ENCODE measurements around the gene NHS.

Gene NHS

GRCh38 chrX:17779434-17779833 is 404.4 kb downstream of the NHS start:
- no peak for DNase-seq (ENCODE audit: low read depth in 2 of 2)
